Measurements from ENCODE around the gene SPSB1. TPM values are rescaled to one million over a fixed set of nuclear protein-coding genes. Genes with fewer than 3 reads are reported as not detected.

Gene SPSB1
- total and polyA plus RNA-seq, 2 experiments from 2014 or later, result 2.4 to 6.8 TPM

DNA sequence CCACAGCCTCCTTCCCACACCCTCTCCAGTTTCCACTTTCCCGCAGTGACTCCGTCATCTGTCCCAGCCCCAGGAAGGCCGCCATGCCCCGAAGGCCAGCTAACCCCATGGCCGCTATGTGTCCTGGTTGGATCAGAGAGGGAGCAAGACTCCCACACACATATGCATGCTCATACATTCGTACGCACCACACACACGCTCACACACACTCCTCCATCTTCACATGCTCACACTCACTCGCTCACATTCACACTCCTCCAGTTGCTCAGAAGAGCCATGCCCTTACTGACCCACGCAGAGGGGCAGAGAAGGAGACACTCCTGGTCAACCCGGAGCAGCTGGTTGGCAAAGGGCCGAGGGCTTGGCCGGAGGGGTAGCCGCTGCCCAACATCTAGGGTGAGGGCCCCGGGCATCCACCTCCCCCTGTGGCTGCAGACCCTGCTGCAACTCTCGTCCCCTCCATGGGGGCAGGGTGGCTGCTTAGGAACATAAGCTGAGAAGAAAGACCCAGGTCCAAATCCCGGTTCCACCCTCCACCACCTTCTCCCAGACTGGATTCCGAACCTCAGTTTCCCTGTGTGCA, 124.3 kb downstream of the SPSB1 start:
- Histone ChIP-seq H3K4me1 (ENCODE audit: insufficient read depth) (peaks cover 6% of the 10 kb centered on the region; the same call in 1 of the 2 replicates), H3K4me2 (no peak overlapping the region), H3K27ac (ENCODE audit: low read depth) (no peak overlapping the region), H3K27me3 (ENCODE audit: insufficient read depth) (no peaks in the 10 kb centered on the region), H3K79me2 (replicated peaks; ENCODE audit: insufficient read depth) (no peaks in the 10 kb centered on the region), H2AFZ (no peak overlapping the region), H3K9me2 (ENCODE audit: insufficient read depth) (no peaks in the 10 kb centered on the region), H3K36me3 (ENCODE audit: insufficient read depth) (no peaks in the 10 kb centered on the region), H3F3A (replicated peaks; ENCODE audit: low read depth) (no peaks in the 10 kb centered on the region), H4K20me1 (replicated peaks; ENCODE audit: insufficient read depth) (no peaks in the 10 kb centered on the region), H3K4me3 (no peak overlapping the region)
- H3K4me3 Mint-ChIP-seq, result no peak overlapping the region
- H3K9me3 Mint-ChIP-seq, result no peaks in the 10 kb centered on the region
- TF ChIP-seq STAT1 (IDR thresholded peaks at IDR 0.05; ENCODE audit: unreplicated experiment), result no peak
- TF ChIP-seq EZH2phosphoT487 (IDR thresholded peaks at IDR 0.05; ENCODE audit: unreplicated experiment), result no peak
- ATAC-seq (no peak), DNase-seq (ENCODE audit: low spot score) (no peak)
- no peaks in the 10 kb centered on the region for H3K27me3 Mint-ChIP-seq (ENCODE audit: insufficient read depth, low read depth, poor library complexity)
- no peak overlapping the region for H3K27ac Mint-ChIP-seq
- peaks cover 14% of the 10 kb centered on the region; the same call in 2 of the 3 replicates for H3K4me1 Mint-ChIP-seq
- H3K36me3 Mint-ChIP-seq (ENCODE audit: low read depth), result no peaks in the 10 kb centered on the region

DNA sequence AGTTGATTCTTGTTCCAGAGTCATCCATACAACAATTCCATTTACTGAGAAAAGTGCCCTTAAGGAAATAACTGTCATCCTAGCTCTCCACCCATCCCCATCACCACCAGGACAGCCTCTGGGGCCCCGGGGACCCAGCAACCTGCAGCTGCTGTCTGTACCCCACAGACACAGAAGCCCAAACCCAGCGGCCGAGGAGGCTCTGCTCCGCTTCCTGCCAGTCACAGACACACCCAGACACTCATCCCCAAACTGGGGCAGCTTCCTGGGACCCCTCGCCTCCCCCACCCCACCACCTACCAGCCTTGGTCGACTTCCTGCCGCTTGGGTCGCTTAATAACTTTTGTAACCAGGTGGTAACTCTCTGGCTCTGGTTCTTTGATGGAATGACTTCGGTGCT, 125.0 kb downstream of the SPSB1 start:
- Histone ChIP-seq H3K36me3 (ENCODE audit: insufficient read depth) (no peaks in the 10 kb centered on the region), H3K4me1 (ENCODE audit: insufficient read depth) (peaks cover 6% of the 10 kb centered on the region; the same call in 1 of the 2 replicates), H3K9me2 (ENCODE audit: insufficient read depth) (no peaks in the 10 kb centered on the region), H3K27me3 (ENCODE audit: insufficient read depth) (no peaks in the 10 kb centered on the region), H3K4me2 (no peak overlapping the region), H3K4me3 (no peak overlapping the region), H4K20me1 (replicated peaks; ENCODE audit: insufficient read depth) (no peaks in the 10 kb centered on the region), H2AFZ (no peak overlapping the region), H3K27ac (ENCODE audit: low read depth) (no peak overlapping the region), H3K79me2 (replicated peaks; ENCODE audit: insufficient read depth) (no peaks in the 10 kb centered on the region), H3F3A (replicated peaks; ENCODE audit: low read depth) (no peaks in the 10 kb centered on the region)
- DNase-seq (ENCODE audit: low spot score) (no peak), ATAC-seq (no peak)
- H3K4me1 Mint-ChIP-seq, result peaks cover 18% of the 10 kb centered on the region; the same call in 2 of the 3 replicates
- H3K4me3 Mint-ChIP-seq, result no peak overlapping the region
- peak overlapping the region; percentile 83 for H3K27ac Mint-ChIP-seq
- no peaks in the 10 kb centered on the region for H3K36me3 Mint-ChIP-seq (ENCODE audit: low read depth)
- H3K9me3 Mint-ChIP-seq, result no peaks in the 10 kb centered on the region
- H3K27me3 Mint-ChIP-seq (ENCODE audit: insufficient read depth, low read depth, poor library complexity), result no peaks in the 10 kb centered on the region
- TF ChIP-seq POLR2AphosphoS5 (IDR thresholded peaks at IDR 0.05; ENCODE audit: low read depth), result no peak
- TF ChIP-seq, protein P1, sequence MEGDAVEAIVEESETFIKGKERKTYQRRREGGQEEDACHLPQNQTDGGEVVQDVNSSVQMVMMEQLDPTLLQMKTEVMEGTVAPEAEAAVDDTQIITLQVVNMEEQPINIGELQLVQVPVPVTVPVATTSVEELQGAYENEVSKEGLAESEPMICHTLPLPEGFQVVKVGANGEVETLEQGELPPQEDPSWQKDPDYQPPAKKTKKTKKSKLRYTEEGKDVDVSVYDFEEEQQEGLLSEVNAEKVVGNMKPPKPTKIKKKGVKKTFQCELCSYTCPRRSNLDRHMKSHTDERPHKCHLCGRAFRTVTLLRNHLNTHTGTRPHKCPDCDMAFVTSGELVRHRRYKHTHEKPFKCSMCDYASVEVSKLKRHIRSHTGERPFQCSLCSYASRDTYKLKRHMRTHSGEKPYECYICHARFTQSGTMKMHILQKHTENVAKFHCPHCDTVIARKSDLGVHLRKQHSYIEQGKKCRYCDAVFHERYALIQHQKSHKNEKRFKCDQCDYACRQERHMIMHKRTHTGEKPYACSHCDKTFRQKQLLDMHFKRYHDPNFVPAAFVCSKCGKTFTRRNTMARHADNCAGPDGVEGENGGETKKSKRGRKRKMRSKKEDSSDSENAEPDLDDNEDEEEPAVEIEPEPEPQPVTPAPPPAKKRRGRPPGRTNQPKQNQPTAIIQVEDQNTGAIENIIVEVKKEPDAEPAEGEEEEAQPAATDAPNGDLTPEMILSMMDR (conservative IDR thresholded peaks at IDR 0.05; ENCODE audit: low read depth in 2 of 2), result no peak
- no peak for TF ChIP-seq JUNB (IDR thresholded peaks at IDR 0.05; ENCODE audit: unreplicated experiment)
- TF ChIP-seq STAT1 (IDR thresholded peaks at IDR 0.05; ENCODE audit: unreplicated experiment), result no peak
- TF ChIP-seq, protein P2, sequence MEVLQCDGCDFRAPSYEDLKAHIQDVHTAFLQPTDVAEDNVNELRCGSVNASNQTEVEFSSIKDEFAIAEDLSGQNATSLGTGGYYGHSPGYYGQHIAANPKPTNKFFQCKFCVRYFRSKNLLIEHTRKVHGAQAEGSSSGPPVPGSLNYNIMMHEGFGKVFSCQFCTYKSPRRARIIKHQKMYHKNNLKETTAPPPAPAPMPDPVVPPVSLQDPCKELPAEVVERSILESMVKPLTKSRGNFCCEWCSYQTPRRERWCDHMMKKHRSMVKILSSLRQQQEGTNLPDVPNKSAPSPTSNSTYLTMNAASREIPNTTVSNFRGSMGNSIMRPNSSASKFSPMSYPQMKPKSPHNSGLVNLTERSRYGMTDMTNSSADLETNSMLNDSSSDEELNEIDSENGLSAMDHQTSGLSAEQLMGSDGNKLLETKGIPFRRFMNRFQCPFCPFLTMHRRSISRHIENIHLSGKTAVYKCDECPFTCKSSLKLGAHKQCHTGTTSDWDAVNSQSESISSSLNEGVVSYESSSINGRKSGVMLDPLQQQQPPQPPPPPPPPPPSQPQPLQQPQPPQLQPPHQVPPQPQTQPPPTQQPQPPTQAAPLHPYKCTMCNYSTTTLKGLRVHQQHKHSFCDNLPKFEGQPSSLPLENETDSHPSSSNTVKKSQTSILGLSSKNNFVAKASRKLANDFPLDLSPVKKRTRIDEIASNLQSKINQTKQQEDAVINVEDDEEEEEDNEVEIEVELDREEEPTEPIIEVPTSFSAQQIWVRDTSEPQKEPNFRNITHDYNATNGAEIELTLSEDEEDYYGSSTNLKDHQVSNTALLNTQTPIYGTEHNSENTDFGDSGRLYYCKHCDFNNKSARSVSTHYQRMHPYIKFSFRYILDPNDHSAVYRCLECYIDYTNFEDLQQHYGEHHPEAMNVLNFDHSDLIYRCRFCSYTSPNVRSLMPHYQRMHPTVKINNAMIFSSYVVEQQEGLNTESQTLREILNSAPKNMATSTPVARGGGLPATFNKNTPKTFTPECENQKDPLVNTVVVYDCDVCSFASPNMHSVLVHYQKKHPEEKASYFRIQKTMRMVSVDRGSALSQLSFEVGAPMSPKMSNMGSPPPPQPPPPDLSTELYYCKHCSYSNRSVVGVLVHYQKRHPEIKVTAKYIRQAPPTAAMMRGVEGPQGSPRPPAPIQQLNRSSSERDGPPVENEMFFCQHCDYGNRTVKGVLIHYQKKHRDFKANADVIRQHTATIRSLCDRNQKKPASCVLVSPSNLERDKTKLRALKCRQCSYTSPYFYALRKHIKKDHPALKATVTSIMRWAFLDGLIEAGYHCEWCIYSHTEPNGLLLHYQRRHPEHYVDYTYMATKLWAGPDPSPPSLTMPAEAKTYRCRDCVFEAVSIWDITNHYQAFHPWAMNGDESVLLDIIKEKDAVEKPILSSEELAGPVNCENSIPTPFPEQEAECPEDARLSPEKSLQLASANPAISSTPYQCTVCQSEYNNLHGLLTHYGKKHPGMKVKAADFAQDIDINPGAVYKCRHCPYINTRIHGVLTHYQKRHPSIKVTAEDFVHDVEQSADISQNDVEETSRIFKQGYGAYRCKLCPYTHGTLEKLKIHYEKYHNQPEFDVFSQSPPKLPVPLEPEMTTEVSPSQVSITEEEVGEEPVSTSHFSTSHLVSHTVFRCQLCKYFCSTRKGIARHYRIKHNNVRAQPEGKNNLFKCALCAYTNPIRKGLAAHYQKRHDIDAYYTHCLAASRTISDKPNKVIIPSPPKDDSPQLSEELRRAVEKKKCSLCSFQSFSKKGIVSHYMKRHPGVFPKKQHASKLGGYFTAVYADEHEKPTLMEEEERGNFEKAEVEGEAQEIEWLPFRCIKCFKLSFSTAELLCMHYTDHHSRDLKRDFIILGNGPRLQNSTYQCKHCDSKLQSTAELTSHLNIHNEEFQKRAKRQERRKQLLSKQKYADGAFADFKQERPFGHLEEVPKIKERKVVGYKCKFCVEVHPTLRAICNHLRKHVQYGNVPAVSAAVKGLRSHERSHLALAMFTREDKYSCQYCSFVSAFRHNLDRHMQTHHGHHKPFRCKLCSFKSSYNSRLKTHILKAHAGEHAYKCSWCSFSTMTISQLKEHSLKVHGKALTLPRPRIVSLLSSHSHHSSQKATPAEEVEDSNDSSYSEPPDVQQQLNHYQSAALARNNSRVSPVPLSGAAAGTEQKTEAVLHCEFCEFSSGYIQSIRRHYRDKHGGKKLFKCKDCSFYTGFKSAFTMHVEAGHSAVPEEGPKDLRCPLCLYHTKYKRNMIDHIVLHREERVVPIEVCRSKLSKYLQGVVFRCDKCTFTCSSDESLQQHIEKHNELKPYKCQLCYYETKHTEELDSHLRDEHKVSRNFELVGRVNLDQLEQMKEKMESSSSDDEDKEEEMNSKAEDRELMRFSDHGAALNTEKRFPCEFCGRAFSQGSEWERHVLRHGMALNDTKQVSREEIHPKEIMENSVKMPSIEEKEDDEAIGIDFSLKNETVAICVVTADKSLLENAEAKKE (CRISPR knock-in tag; IDR thresholded peaks at IDR 0.05), result no peak
- no peak for TF ChIP-seq NANOG (IDR thresholded peaks at IDR 0.05; ENCODE audit: borderline replicate concordance)
- no peak for TF ChIP-seq EZH2phosphoT487 (IDR thresholded peaks at IDR 0.05; ENCODE audit: unreplicated experiment)
- TF ChIP-seq, protein P3, sequence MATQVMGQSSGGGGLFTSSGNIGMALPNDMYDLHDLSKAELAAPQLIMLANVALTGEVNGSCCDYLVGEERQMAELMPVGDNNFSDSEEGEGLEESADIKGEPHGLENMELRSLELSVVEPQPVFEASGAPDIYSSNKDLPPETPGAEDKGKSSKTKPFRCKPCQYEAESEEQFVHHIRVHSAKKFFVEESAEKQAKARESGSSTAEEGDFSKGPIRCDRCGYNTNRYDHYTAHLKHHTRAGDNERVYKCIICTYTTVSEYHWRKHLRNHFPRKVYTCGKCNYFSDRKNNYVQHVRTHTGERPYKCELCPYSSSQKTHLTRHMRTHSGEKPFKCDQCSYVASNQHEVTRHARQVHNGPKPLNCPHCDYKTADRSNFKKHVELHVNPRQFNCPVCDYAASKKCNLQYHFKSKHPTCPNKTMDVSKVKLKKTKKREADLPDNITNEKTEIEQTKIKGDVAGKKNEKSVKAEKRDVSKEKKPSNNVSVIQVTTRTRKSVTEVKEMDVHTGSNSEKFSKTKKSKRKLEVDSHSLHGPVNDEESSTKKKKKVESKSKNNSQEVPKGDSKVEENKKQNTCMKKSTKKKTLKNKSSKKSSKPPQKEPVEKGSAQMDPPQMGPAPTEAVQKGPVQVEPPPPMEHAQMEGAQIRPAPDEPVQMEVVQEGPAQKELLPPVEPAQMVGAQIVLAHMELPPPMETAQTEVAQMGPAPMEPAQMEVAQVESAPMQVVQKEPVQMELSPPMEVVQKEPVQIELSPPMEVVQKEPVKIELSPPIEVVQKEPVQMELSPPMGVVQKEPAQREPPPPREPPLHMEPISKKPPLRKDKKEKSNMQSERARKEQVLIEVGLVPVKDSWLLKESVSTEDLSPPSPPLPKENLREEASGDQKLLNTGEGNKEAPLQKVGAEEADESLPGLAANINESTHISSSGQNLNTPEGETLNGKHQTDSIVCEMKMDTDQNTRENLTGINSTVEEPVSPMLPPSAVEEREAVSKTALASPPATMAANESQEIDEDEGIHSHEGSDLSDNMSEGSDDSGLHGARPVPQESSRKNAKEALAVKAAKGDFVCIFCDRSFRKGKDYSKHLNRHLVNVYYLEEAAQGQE (IDR thresholded peaks at IDR 0.05; ENCODE audit: unreplicated experiment), result no peak
- TF ChIP-seq CREB1 (CRISPR knock-in tag; IDR thresholded peaks at IDR 0.05; ENCODE audit: low read depth), result no peak
- TF ChIP-seq ZNF114 (CRISPR knock-in tag; IDR thresholded peaks at IDR 0.05), result no peak

All from GM23338 (cell line).